HEK293 (cell line): ENCODE measurements around the gene TIRAP.

Experiments used
- CTCF ChIA-PET: fragments of 350-600 bp; formaldehyde crosslinking; extraction: SDS; loops from one replicate; lab custom pipeline; 2021; ENCODE audit warnings: antibody characterized with exemption; lab: Yijun Ruan, JAX
- POLR2A ChIA-PET: fragments of 300-600 bp; formaldehyde crosslinking; extraction: SDS; loops from one replicate; lab custom pipeline; 2020; ENCODE audit warnings: antibody characterized with exemption, inconsistent platforms; lab: Yijun Ruan, JAX
- H3K27ac ChIP-seq: fragments of 200-500 bp; sonication (Bioruptor generic); 2 replicates; pipeline ENCODE4 v1.5.1; 2014; ENCODE audit warnings: low read depth, low read length, control low read depth, inconsistent platforms; ENCODE audit errors: extremely low read depth
- H3K36me3 ChIP-seq, 2 experiments: fragments of 200-500 bp in 1 of 2; sonication (Bioruptor generic) in 1 of 2; 1 replicate in 1 of 2; 2 replicates in 1 of 2; pipeline ENCODE4 v1.5.1; 2014 to 2017; ENCODE audit warnings: inconsistent platforms in 2 of 2, low read length in 2 of 2; ENCODE audit not compliant: control insufficient read depth in 2 of 2, insufficient read depth in 1 of 2
- H3K4me1 ChIP-seq: fragments of 200-500 bp; sonication (Bioruptor generic); 2 replicates; pipeline ENCODE4 v1.5.1; 2014; ENCODE audit warnings: mild to moderate bottlenecking, low read length, inconsistent platforms; ENCODE audit not compliant: control insufficient read depth, insufficient read depth
- H3K4me3 ChIP-seq: 2 replicates; pipeline ENCODE4 v1.5.1; 2011; ENCODE audit warnings: low read depth, mild to moderate bottlenecking, control low read depth, low read length, moderate library complexity
- H3K9me3 ChIP-seq: fragments of 200-500 bp; sonication (Bioruptor generic); 2 replicates; pipeline ENCODE4 v1.5.1; 2014; ENCODE audit warnings: low read depth, low read length, inconsistent platforms; ENCODE audit not compliant: control insufficient read depth, insufficient read depth
- ATF2 ChIP-seq: fragments of 450-650 bp; formaldehyde crosslinking; IDR thresholded peaks from 2 replicates; pipeline ENCODE4 v1.5.1; 2016; ENCODE audit warnings: missing biosample characterization, missing genetic modification characterization, low read depth
- FEZF1 ChIP-seq: fragments of 450-650 bp; formaldehyde crosslinking; IDR thresholded peaks from 2 replicates; pipeline ENCODE4 v1.5.1; 2016; ENCODE audit warnings: missing biosample characterization, missing genetic modification characterization
- PRDM1 ChIP-seq: fragments of 450-650 bp; formaldehyde crosslinking; IDR thresholded peaks from 2 replicates; pipeline ENCODE4; 2016; ENCODE audit warnings: missing biosample characterization, missing genetic modification characterization
- PRDM10 ChIP-seq: fragments of 450-650 bp; formaldehyde crosslinking; IDR thresholded peaks from 2 replicates; pipeline ENCODE4 v1.5.1; 2016; ENCODE audit warnings: missing biosample characterization, missing genetic modification characterization
- PRDM6 ChIP-seq: fragments of 450-650 bp; formaldehyde crosslinking; IDR thresholded peaks from 2 replicates; pipeline ENCODE4 v1.5.1; 2017; ENCODE audit warnings: missing biosample characterization, missing genetic modification characterization
- ZBTB17 ChIP-seq: fragments of 450-650 bp; formaldehyde crosslinking; IDR thresholded peaks from 2 replicates; pipeline ENCODE4 v1.5.1; 2016; ENCODE audit warnings: missing biosample characterization, missing genetic modification characterization
- ZBTB20 ChIP-seq: fragments of 450-650 bp; formaldehyde crosslinking; IDR thresholded peaks from 2 replicates; pipeline ENCODE4 v1.5.1; 2016; ENCODE audit warnings: missing biosample characterization, missing genetic modification characterization
- ZBTB44 ChIP-seq: fragments of 450-650 bp; IDR thresholded peaks from 2 replicates; pipeline ENCODE4 v1.5.1; 2018; ENCODE audit warnings: missing biosample characterization, mild to moderate bottlenecking, missing genetic modification characterization
- ZEB2 ChIP-seq: fragments of 450-650 bp; formaldehyde crosslinking; IDR thresholded peaks from 2 replicates; pipeline ENCODE4 v1.5.1; 2016; ENCODE audit warnings: missing biosample characterization, missing genetic modification characterization
- ZFP3 ChIP-seq: fragments of 450-650 bp; formaldehyde crosslinking; IDR thresholded peaks from 2 replicates; pipeline ENCODE4 v1.5.1; 2016; ENCODE audit warnings: low read depth, missing biosample characterization, missing genetic modification characterization
- ZNF10 ChIP-seq: fragments of 450-650 bp; formaldehyde crosslinking; IDR thresholded peaks from 2 replicates; pipeline ENCODE4 v1.5.1; 2017; ENCODE audit warnings: missing biosample characterization, missing genetic modification characterization
- ZNF211 ChIP-seq: fragments of 450-650 bp; formaldehyde crosslinking; IDR thresholded peaks from 2 replicates; pipeline ENCODE4 v1.5.1; 2016; ENCODE audit warnings: low read depth, missing biosample characterization, missing genetic modification characterization
- ZNF366 ChIP-seq: fragments of 450-650 bp; formaldehyde crosslinking; conservative IDR thresholded peaks from 2 replicates; pipeline ENCODE4 v1.5.1; 2016; ENCODE audit warnings: missing biosample characterization, missing genetic modification characterization
- ZNF416 ChIP-seq: fragments of 450-650 bp; formaldehyde crosslinking; IDR thresholded peaks from 2 replicates; pipeline ENCODE4 v1.5.1; 2016; ENCODE audit warnings: missing biosample characterization, missing genetic modification characterization
- ZNF48 ChIP-seq: fragments of 450-650 bp; formaldehyde crosslinking; IDR thresholded peaks from 2 replicates; pipeline ENCODE4 v1.5.1; 2016; ENCODE audit warnings: missing biosample characterization, missing genetic modification characterization
- ZNF510 ChIP-seq: fragments of 450-650 bp; formaldehyde crosslinking; IDR thresholded peaks from 2 replicates; pipeline ENCODE4 v1.5.1; 2018; ENCODE audit warnings: mild to moderate bottlenecking, missing genetic modification characterization, missing biosample characterization; ENCODE audit not compliant: insufficient replicate concordance
- ZNF624 ChIP-seq: fragments of 450-650 bp; formaldehyde crosslinking; IDR thresholded peaks from 2 replicates; pipeline ENCODE4 v1.5.1; 2017; ENCODE audit warnings: missing biosample characterization, missing genetic modification characterization
- ZNF629 ChIP-seq: fragments of 450-650 bp; formaldehyde crosslinking; IDR thresholded peaks from 2 replicates; pipeline ENCODE4 v1.5.1; 2017; ENCODE audit warnings: missing biosample characterization, missing genetic modification characterization
- ZNF639 ChIP-seq: fragments of 450-650 bp; formaldehyde crosslinking; IDR thresholded peaks from 2 replicates; pipeline ENCODE4 v1.5.1; 2016; ENCODE audit warnings: missing biosample characterization, missing genetic modification characterization
- ZNF654 ChIP-seq: fragments of 450-650 bp; formaldehyde crosslinking; IDR thresholded peaks from 2 replicates; pipeline ENCODE4 v1.5.1; 2016; ENCODE audit warnings: low read depth, missing biosample characterization, missing genetic modification characterization
- TF ChIP-seq, protein P1 (sequence below): fragments of 450-650 bp; formaldehyde crosslinking; IDR thresholded peaks from 2 replicates; pipeline ENCODE4 v1.5.1; 2016; ENCODE audit warnings: missing biosample characterization, missing genetic modification characterization

The TIRAP gene

DNA sequence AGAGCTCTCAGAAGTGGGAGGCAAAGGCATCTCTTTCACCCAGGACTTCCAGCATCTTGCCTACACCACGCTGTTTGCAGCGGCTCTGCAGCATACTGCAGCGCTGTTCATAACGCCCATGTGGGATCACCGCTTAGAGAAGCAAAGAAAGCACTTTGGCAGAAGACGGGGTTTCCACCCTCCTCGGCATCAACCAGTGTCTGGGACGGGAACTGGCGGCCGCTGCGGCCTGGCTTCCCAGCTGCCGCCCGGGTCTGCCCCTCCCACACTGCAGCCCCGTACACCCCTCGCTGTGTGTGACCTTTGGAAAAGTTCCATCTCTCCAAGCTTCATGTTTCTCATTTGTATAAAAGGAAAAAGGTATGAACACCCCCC is 545 bp upstream of the TIRAP start:
- Histone ChIP-seq H3K27ac (peak overlapping the region; percentile 68), H3K4me1 (no peaks in the 10 kb centered on the region; the same call in 1 of the 2 replicates), H3K9me3 (no peaks in the 10 kb centered on the region), H3K36me3 (peaks cover 0 to 16% of the 10 kb centered on the region in 2 experiments; a peak in 1 of 3 replicates), H3K4me3 (peak overlapping the region; percentile 65)
- CTCF ChIA-PET = no interaction called here
- TF ChIP-seq ZNF10 (tag by site-specific recombination) (no peak), ZBTB20 (tag by site-specific recombination) (peak; percentile 74; the same call in 1 of the 2 replicates), PRDM10 (tag by site-specific recombination) (peak; percentile 54), ZNF416 (tag by site-specific recombination) (no peak), ZBTB44 (0 out of 2 replicates have a peak, but pooled peaks have one; percentile 38), ZNF211 (tag by site-specific recombination) (no peak)
- TF ChIP-seq, protein P1, sequence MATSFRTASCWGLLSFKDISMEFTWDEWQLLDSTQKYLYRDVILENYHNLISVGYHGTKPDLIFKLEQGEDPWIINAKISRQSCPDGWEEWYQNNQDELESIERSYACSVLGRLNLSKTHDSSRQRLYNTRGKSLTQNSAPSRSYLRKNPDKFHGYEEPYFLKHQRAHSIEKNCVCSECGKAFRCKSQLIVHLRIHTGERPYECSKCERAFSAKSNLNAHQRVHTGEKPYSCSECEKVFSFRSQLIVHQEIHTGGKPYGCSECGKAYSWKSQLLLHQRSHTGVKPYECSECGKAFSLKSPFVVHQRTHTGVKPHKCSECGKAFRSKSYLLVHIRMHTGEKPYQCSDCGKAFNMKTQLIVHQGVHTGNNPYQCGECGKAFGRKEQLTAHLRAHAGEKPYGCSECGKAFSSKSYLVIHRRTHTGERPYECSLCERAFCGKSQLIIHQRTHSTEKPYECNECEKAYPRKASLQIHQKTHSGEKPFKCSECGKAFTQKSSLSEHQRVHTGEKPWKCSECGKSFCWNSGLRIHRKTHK (tag by site-specific recombination) = no peak
- POLR2A ChIA-PET = interaction anchor here (0.5 to 3.6 kb wide), 3 partner anchors 9 to 651 kb away, joined by 3 to 24 read pairs (median 5); partner anchors contain the start of genes FOXRED1 and SRPRA

DNA sequence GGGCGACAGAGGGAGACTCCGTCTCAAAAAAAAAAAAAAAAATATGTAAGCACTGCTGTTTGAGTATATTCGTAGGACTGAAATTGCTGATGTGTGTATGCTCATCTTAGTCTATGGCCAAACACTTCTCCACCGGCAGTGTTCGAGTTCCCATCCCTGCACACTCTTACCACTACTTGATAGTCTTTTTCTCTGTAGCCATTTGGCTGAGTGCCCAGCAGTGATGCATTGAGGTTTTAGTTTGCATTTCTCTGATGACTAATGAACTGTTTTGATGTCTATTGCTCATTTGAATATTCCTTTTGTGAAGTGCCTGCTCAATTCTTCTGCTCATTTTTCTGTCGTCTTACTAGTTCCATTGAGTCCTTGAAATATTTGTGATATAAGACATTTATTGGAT is 1.9 kb downstream of the TIRAP start:
- H3K9me3 ChIP-seq = no peaks in the 10 kb centered on the region
- no peak overlapping the region for H3K4me3 ChIP-seq
- ChIA-PET POLR2A (no interaction called here), CTCF (interaction anchor here (0.7 kb wide), 1 partner anchor 8 kb away, joined by 3 read pairs; no protein-coding TSS in a partner anchor)
- peaks cover 0 to 3% of the 10 kb centered on the region in 2 experiments; a peak in 2 of 3 replicates for H3K36me3 ChIP-seq
- H3K27ac ChIP-seq = no peak overlapping the region
- H3K4me1 ChIP-seq = no peaks in the 10 kb centered on the region; the same call in 1 of the 2 replicates
- TF ChIP-seq PRDM6 = peak; percentile 53
- TF ChIP-seq ZNF48 (tag by site-specific recombination) = no peak
- TF ChIP-seq ZNF639 = no peak
- peak; percentile 57; the same call in 1 of the 2 replicates for TF ChIP-seq ZFP3 (tag by site-specific recombination)
- no peak for TF ChIP-seq ZNF654
- TF ChIP-seq ZBTB44 = peak; percentile 95
- no peak for TF ChIP-seq ATF2 (tag by site-specific recombination)
- peak; percentile 54; the same call in 1 of the 2 replicates for TF ChIP-seq ZNF366
- peak; percentile 49 for TF ChIP-seq ZBTB17 (tag by site-specific recombination)
- no peak for TF ChIP-seq ZNF624 (tag by site-specific recombination)
- TF ChIP-seq FEZF1 (tag by site-specific recombination) = peak; percentile 98
- no peak for TF ChIP-seq ZNF510 (tag by site-specific recombination)
- no peak for TF ChIP-seq ZEB2 (tag by site-specific recombination)
- TF ChIP-seq ZNF629 = 0 out of 2 replicates have a peak, but pooled peaks have one; percentile 28
- 0 out of 2 replicates have a peak, but pooled peaks have one; percentile 31 for TF ChIP-seq PRDM1 (tag by site-specific recombination)
